Frontal cortex (tissue), 4 donors: ENCODE data around the gene KAZN. TPM values are rescaled to one million over a fixed set of nuclear protein-coding genes. Genes with fewer than 3 reads are reported as not detected.
"Not testable (repeated sequence)": the region's sequence is repeated elsewhere in the genome, so short reads cannot be mapped to it uniquely, and the experiment has no call there.

ENCODE experiments used
- DNase-seq, 2 donors: peaks; one replicate each; pipeline ENCODE4 v3.0.0; 2012; ENCODE audit warnings: low spot score in 2 of 2
- FAIRE-seq: peaks from 2 replicates; lab custom pipeline; 2012; peaks lifted over from hg19 to GRCh38; lab: Jason Lieb, UNC
- total RNA-seq: library from RNA; depleted of rRNA; stranded (reverse); fragments of >200 nt; gene quantifications from one replicate; pipeline ENCODE4 v1.2.3, GENCODE V29; 2014
- donor health status: control.
- donor health status: control.
- donor health status: control.

Gene KAZN
- total RNA-seq = 17.1 TPM

- DNase-seq (peak; percentile 40 to 55), FAIRE-seq (no peak)
Observed at GRCh38 chr1:14598498-14599182, at the start of gene KAZN. TSS of gene KAZN (plus strand) at chr1:14598685.

GRCh38 chr1:14549897-14550620 is 48.4 kb upstream of the KAZN start:
- DNase-seq (no peak), FAIRE-seq (no peak)

- DNase-seq = no peak
- no peak for FAIRE-seq
Observed at GRCh38 chr1:14551386-14551785, 47.1 kb upstream of the KAZN start.

DNA sequence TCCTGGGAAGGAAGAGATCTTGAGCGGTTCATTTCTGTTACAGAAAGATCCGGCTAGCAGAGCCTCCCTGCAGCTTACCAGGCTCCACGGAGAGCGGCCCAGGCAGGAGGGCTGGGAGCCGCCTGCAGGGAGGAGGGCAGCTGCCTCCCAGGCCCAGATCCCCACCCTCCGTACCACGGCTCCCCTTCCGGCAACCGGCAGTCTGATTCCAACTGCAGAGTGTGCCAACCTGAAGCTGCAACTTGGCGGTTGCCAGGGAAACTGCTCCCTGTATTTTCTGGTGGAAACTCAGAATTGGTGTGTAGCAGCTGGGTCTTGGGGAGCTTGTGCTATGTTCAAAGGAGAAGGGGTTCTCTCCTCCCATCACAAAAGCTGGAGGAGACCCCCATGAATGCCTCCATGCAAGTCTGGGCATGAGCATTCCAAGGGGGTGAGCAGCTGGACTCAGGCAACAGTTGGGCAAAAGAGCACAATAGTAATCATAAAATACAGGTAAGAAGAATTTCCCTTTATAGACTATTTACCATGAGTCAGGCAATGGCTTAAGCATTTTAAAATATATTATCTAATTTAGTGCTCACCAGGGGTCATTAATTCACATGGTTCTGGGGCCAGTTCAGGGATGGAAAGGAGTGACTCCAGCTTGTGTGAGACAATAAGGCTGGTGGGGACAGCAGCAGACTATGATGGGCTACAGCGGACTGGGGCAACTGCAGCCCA is 46.1 kb upstream of the KAZN start:
- no peak for DNase-seq
- FAIRE-seq = no peak

GRCh38 chr1:14553711-14554110 is 44.8 kb upstream of the KAZN start:
- no peak for FAIRE-seq
- DNase-seq = no peak

GRCh38 chr1:14555091-14555490 is 43.4 kb upstream of the KAZN start:
- no peak for DNase-seq
- FAIRE-seq = no peak

GRCh38 chr1:14561014-14561693 is 37.3 kb upstream of the KAZN start:
- DNase-seq = no peak
- no peak for FAIRE-seq

DNA sequence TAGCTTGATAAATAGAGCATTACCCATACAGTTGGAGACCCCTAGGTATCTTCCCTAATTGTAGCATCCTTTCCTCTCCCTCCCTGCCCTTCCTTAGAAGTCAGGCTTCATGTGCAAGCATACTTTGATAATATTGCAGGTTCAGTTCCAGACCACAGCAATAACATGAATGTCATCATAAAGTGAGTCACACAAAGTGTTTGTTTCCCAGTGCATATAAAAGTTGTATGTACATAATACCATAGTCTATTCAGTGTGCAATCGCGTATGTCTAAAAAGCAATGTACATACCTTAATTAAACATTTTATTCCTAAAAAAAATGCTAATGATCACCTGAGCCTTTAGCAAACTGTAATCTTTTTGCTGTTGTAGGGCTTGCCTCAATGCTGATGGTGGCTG is 33.4 kb upstream of the KAZN start:
- DNase-seq = no peak

DNA sequence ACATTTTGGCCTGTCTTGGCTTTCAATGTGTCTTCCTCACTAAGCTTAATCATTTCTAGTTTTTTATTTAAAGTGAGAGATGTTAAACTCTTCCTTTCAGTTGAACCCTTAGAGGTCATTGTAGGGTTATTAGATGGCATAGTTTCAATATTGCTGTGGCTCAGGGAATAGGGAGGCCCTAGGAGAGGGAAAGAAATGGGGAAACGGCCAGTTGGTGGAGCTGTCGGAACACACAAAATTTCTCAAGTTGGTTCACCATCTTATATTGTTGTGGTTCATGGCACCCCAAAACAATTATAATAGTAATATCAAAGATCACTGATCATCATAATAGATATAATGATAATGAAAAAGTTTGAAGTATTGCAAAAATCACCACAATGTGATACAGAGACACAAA is 31.4 kb upstream of the KAZN start:
- no peak for DNase-seq

More for the DNA sequence above, 33.4 kb upstream of the KAZN start:
- no peak for FAIRE-seq

GRCh38 chr1:14567903-14568302 is 30.6 kb upstream of the KAZN start:
- FAIRE-seq (no peak), DNase-seq (no peak)

More for the DNA sequence above, 31.4 kb upstream of the KAZN start:
- no peak for FAIRE-seq

DNA sequence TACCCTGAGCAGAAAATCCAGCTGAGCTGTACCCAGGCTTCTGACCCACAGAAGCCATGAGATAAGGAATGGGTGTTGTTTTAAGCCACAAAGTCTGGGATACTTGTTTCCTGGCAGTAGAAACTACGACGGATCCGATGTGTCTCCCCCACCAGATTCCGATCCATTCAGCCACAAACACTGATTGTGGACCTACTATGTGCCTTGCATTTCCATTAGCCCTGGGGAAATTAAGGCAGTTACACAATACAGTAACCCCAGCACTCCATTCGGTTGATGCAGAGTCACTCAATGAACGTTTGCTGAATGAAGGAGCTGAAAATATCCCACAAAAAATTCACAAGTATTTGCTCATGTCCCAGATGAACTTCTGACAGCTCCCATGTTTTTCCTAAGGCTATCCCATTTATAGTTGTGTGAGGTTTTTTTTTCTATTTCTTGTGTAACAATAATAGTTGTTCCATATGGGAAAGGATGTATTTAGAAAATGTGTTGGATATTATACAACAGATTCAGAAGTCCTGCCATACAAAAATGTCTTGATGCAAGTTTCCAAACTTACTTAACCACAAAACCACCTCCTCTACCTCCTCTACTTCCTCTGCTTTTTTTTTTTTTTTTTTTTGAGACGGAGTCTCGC is 29.6 kb upstream of the KAZN start:
- FAIRE-seq = no peak
- no peak for DNase-seq

DNA sequence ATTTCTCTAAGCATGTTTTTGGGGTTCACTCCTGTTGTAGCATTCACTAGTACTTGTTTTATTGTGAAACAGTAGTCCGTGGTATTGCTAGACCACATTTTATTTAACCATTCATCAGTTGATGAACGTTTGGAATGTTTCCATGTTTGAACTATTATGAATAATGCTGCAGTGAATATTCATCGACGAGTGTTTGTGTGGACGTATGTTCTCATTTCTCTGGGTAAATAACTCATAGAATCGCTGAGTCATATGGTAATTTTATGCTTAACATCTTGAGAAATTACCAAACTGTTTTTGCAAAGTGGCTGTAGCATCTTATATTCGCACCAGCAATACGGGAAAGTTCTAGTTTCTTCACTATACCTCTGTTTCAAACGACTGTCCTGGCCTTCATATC is 28.0 kb upstream of the KAZN start:
- FAIRE-seq (no peak), DNase-seq (no peak)

GRCh38 chr1:14571810-14572767 is 26.4 kb upstream of the KAZN start:
- DNase-seq (no peak), FAIRE-seq (no peak)

DNA sequence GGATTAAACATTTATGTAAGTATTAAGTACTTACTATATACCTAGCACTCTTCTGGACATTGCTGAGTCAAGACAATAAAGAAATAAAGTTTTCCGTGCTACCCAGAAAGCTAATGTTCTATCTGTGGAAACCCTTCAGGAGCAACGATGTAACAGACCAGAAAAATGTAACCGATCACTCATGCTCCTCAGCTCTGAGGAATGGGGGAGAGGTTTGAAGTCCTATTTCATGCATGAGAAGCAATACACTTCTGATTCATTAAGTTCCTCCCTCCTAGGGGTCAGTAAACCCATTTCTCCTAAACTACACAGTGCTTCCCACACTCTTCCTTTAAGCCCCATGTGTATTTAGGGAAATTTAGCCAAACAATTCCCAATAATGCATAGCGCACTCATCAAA is 25.6 kb upstream of the KAZN start:
- DNase-seq (no peak), FAIRE-seq (no peak)

DNA sequence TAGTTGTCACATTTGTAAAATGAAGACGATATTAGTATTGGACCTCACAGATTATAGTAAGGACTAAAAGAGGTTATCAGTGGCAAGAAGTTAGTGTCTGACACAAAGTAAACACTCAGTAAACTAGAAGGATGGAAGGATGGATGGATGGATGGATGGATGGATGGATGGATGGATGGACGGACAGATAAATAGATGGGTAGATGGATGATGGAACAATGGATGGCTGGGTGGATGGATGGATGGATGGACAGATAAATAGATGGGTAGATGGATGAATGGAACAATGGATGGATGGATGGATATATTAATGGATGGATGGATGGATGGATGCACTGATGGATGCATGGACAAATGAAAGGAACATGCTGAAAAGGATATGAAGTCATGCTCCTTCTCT is 22.3 kb upstream of the KAZN start:
- FAIRE-seq = no peak
- DNase-seq = no peak

- DNase-seq (no peak), FAIRE-seq (no peak)
Observed at GRCh38 chr1:14577261-14577660, 21.2 kb upstream of the KAZN start.

DNA sequence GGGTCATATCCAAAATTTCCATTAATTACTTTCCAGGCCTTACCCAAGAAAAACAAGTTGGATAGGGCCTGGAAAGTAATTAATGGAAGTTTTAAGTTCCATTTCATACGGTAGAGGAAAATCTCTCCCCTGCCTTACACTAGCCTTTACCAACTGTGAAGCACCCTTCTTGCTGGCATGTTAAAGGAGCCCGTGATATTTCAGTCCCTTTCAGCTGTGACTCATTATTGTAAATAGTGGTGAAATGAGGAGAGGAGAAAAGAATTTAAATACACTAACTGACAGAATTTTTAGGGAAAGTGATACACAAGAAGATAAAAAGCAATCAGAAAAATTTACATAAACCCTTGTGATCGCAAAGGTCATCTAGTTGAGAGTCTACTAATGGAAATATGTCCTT is 20.3 kb upstream of the KAZN start:
- DNase-seq (no peak), FAIRE-seq (no peak)

- not testable (repeated sequence) for FAIRE-seq, DNase-seq
Observed at GRCh38 chr1:14580295-14580694, 18.2 kb upstream of the KAZN start.

- FAIRE-seq (no peak), DNase-seq (no peak)
Observed at GRCh38 chr1:14580986-14581385, 17.5 kb upstream of the KAZN start.
